HepG2 (cell line): ENCODE results near the gene STOML3. TPM values are rescaled to one million over a fixed set of nuclear protein-coding genes. Genes with fewer than 3 reads are reported as not detected.
A peak's percentile ranks its signal among the peaks of the same experiment; 100 is the strongest.

Experiments
- NFKBIZ ChIP-seq: IDR thresholded peaks from 2 replicates; pipeline ENCODE4 v1.6.1; 2018; ENCODE audit warnings: missing genetic modification reagents, missing compliant biosample characterization
- NR2C2 ChIP-seq: sonication (generic); formaldehyde crosslinking; IDR thresholded peaks from 2 replicates; pipeline ENCODE4 v1.4.0; 2020; ENCODE audit warnings: missing genetic modification reagents, mild to moderate bottlenecking, moderate library complexity, borderline replicate concordance
- ZBTB37 ChIP-seq: sonication (generic); formaldehyde crosslinking; IDR thresholded peaks from 2 replicates; pipeline ENCODE4 v1.4.0; 2020; ENCODE audit warnings: mild to moderate bottlenecking, missing genetic modification reagents
- ZFP82 ChIP-seq: sonication (generic); formaldehyde crosslinking; IDR thresholded peaks from 2 replicates; pipeline ENCODE4 v1.5.1; 2020; ENCODE audit warnings: mild to moderate bottlenecking, missing genetic modification reagents, borderline replicate concordance
- ZNF407 ChIP-seq: sonication (generic); formaldehyde crosslinking; IDR thresholded peaks from one replicate; pipeline ENCODE4 v1.5.1; 2020; ENCODE audit warnings: mild to moderate bottlenecking, missing genetic modification reagents; ENCODE audit errors: not compliant biosample characterization
- ZNF562 ChIP-seq: sonication (generic); formaldehyde crosslinking; IDR thresholded peaks from 2 replicates; pipeline ENCODE4 v1.8.0; 2022; ENCODE audit warnings: missing genetic modification reagents, borderline replicate concordance
- ZNF672 ChIP-seq: sonication (generic); formaldehyde crosslinking; IDR thresholded peaks from 2 replicates; pipeline ENCODE4 v1.8.1; 2022; ENCODE audit warnings: missing genetic modification reagents
- ZNF772 ChIP-seq: sonication (generic); formaldehyde crosslinking; IDR thresholded peaks from 2 replicates; pipeline ENCODE4 v1.5.0; 2020; ENCODE audit warnings: mild to moderate bottlenecking, missing genetic modification reagents
- polyA plus RNA-seq, 8 experiments: library from polyadenylated mRNA; depleted of rRNA in 3 of 8; stranded (reverse) in 7 of 8; unstranded in 1 of 8; fragments of >200 nt; fragmentation: Illumina TruSeq in 4 of 8; extraction: Trizol in 4 of 8; gene quantifications; 2 replicates each; pipeline versions ENCODE4 v1.2.1 to v1.2.3, GENCODE V29; 2011 to 2016; ENCODE audit warnings: low read depth in 4 of 8, missing spikeins in 1 of 8, mixed read lengths in 1 of 8; ENCODE audit not compliant: insufficient read depth in 1 of 8
- total RNA-seq, 5 experiments: library from RNA; depleted of rRNA; stranded (reverse); fragments of >200 nt; fragmentation: Illumina TruSeq; extraction: Trizol; gene quantifications; 2 replicates each; pipeline ENCODE4 v1.2.3, GENCODE V29; 2016; ENCODE audit warnings: low read depth in 1 of 5
- TF ChIP-seq, protein P1 (sequence below): IDR thresholded peaks from 2 replicates; pipeline ENCODE4 v1.6.1; 2016
- TF ChIP-seq, protein P2 (sequence below): sonication (generic); formaldehyde crosslinking; IDR thresholded peaks from 2 replicates; pipeline ENCODE4 v1.4.0; 2020; ENCODE audit warnings: missing genetic modification reagents
- TF ChIP-seq, protein P3 (sequence below): sonication (generic); formaldehyde crosslinking; IDR thresholded peaks from 2 replicates; pipeline ENCODE4 v1.4.0; 2020; ENCODE audit warnings: missing genetic modification reagents, borderline replicate concordance

The STOML3 gene
- total and polyA plus RNA-seq, 2 of the 13 experiments (the other 11 are each of a cell fraction or from before 2014, with no cell fraction given) = not detected

DNA sequence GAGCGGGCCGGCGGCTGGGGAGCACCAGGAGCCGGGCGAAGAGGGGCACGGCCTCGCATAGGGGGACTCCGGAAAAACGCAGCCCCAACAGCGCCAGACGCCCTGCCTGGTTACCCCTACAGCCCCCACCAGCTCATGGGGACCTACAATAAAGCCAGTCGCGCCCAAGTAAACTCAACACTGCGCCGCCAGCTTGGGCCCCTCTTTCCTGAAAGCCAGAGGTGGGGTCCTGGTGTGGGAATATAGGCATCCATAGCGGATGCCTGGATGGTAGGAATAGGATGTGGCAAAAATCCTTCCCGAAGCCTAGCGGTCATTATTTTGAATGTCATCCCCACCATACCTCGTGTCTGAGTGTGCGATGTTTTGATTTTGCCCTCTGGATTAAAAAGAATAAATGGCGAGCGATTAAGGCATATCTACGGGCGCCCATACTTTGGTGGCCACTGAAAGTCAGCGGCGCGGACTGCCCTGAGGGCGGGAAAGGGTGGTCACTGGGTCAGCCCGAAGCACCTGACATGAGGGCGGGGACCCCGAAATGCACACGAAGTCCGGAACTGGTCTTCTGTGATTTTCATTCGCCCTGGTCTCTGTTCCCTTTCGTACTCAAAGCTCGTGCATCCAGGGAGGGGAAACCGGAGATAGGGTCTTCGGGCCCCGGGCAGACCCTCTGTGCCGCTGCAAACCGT, 47.4 kb upstream of the STOML3 start, which contains the start of the genes NHLRC3 and PROSER1 (continued):
- TF ChIP-seq ZNF407 (CRISPR knock-in tag) (no peak), NFKBIZ (CRISPR knock-in tag) (no peak), ZNF562 (no peak), NR2C2 (CRISPR knock-in tag) (peak; percentile 68), ZNF772 (CRISPR knock-in tag) (no peak; the same call in none of the 2 replicates), ZFP82 (CRISPR knock-in tag) (no peak; the same call in 1 of the 2 replicates), ZNF672 (CRISPR knock-in tag) (no peak), ZBTB37 (CRISPR knock-in tag) (no peak)
- TF ChIP-seq, protein P1, sequence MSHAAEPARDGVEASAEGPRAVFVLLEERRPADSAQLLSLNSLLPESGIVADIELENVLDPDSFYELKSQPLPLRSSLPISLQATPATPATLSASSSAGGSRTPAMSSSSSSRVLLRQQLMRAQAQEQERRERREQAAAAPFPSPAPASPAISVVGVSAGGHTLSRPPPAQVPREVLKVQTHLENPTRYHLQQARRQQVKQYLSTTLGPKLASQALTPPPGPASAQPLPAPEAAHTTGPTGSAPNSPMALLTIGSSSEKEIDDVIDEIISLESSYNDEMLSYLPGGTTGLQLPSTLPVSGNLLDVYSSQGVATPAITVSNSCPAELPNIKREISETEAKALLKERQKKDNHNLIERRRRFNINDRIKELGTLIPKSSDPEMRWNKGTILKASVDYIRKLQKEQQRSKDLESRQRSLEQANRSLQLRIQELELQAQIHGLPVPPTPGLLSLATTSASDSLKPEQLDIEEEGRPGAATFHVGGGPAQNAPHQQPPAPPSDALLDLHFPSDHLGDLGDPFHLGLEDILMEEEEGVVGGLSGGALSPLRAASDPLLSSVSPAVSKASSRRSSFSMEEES (CRISPR knock-in tag) = peak; percentile 86
- TF ChIP-seq, protein P2, sequence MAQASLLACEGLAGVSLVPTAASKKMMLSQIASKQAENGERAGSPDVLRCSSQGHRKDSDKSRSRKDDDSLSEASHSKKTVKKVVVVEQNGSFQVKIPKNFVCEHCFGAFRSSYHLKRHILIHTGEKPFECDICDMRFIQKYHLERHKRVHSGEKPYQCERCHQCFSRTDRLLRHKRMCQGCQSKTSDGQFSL (CRISPR knock-in tag) = no peak
- TF ChIP-seq, protein P3, sequence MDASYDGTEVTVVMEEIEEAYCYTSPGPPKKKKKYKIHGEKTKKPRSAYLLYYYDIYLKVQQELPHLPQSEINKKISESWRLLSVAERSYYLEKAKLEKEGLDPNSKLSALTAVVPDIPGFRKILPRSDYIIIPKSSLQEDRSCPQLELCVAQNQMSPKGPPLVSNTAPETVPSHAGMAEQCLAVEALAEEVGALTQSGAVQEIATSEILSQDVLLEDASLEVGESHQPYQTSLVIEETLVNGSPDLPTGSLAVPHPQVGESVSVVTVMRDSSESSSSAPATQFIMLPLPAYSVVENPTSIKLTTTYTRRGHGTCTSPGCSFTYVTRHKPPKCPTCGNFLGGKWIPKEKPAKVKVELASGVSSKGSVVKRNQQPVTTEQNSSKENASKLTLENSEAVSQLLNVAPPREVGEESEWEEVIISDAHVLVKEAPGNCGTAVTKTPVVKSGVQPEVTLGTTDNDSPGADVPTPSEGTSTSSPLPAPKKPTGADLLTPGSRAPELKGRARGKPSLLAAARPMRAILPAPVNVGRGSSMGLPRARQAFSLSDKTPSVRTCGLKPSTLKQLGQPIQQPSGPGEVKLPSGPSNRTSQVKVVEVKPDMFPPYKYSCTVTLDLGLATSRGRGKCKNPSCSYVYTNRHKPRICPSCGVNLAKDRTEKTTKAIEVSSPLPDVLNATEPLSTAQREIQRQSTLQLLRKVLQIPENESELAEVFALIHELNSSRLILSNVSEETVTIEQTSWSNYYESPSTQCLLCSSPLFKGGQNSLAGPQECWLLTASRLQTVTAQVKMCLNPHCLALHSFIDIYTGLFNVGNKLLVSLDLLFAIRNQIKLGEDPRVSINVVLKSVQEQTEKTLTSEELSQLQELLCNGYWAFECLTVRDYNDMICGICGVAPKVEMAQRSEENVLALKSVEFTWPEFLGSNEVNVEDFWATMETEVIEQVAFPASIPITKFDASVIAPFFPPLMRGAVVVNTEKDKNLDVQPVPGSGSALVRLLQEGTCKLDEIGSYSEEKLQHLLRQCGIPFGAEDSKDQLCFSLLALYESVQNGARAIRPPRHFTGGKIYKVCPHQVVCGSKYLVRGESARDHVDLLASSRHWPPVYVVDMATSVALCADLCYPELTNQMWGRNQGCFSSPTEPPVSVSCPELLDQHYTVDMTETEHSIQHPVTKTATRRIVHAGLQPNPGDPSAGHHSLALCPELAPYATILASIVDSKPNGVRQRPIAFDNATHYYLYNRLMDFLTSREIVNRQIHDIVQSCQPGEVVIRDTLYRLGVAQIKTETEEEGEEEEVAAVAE = 0 out of 2 replicates have a peak, but pooled peaks have one; percentile 64
